Mammary epithelial cell (primary cell): Measurements from ENCODE around the gene INS.

Source experiments
- EZH2 ChIP-seq: IDR thresholded peaks from 2 replicates; pipeline ENCODE4 v1.6.1; 2012; ENCODE audit warnings: low read length, inconsistent platforms, borderline replicate concordance
- TF ChIP-seq, protein P1 (sequence below), 2 donors: IDR thresholded peaks in 1 of 2; conservative IDR thresholded peaks in 1 of 2; 2 replicates each; pipeline ENCODE4 v1.5.1; 2011 to 2012; ENCODE audit warnings: inconsistent platforms in 2 of 2, low read length in 2 of 2, mild to moderate bottlenecking in 2 of 2, control low read depth in 1 of 2, low read depth in 1 of 2; ENCODE audit not compliant: insufficient read depth in 1 of 2; ENCODE audit errors: extremely low read depth in 1 of 2

DNA sequence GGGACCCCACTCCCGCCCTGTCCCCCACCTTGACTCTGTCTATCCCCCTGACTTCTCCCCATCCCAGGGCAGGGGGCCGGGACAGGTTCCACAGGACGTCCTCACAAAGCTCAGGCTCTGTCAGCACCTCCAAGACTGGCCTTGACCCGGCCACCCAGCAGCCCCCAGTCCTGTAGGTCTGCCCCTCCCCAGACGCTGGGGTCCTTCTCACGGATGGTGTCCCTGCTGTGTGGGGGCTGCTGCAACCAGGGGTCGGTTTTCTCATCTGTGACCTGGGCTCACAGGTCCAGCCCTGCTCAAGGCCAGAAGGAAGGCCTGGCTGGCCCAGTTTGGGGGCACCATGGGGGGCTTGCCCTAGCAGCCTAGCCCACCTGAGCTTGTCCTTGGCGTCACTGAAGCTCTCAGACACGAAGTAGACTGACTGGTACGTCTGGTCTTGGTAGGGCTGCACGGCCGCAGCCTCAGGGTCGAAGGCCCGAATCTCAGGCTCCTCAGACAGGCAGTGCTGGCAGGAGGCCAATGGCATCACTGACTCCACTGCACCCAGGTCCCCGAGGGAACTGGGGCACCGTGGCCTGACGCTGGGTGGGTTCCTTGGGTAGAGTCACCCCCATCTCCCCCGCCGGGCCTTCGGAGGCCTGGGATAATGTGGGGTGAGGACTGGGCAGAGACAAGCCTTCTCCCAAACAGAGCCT lies 4.0 kb upstream of the INS start:
- TF ChIP-seq, protein P1, sequence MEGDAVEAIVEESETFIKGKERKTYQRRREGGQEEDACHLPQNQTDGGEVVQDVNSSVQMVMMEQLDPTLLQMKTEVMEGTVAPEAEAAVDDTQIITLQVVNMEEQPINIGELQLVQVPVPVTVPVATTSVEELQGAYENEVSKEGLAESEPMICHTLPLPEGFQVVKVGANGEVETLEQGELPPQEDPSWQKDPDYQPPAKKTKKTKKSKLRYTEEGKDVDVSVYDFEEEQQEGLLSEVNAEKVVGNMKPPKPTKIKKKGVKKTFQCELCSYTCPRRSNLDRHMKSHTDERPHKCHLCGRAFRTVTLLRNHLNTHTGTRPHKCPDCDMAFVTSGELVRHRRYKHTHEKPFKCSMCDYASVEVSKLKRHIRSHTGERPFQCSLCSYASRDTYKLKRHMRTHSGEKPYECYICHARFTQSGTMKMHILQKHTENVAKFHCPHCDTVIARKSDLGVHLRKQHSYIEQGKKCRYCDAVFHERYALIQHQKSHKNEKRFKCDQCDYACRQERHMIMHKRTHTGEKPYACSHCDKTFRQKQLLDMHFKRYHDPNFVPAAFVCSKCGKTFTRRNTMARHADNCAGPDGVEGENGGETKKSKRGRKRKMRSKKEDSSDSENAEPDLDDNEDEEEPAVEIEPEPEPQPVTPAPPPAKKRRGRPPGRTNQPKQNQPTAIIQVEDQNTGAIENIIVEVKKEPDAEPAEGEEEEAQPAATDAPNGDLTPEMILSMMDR (conservative IDR thresholded peaks at IDR 0.05 in 1 of 2, IDR thresholded peaks at IDR 0.05 in 1 of 2; ENCODE audit: extremely low read depth in 1 of 2, insufficient read depth in 1 of 2, low read depth in 1 of 2, low read length in 2 of 2) = no peak
- TF ChIP-seq EZH2 = no peak
